Germinal center (tissue), 1 donor: ENCODE results near the gene BABAM2.
"Not testable (repeated sequence)": the region's sequence is repeated elsewhere in the genome, so short reads cannot be mapped to it uniquely, and the experiment has no call there.

ENCODE experiments used
- DNase-seq: peaks from one replicate; pipeline ENCODE4 v3.0.0; 2012; ENCODE audit warnings: mixed read lengths, low spot score

Gene BABAM2

DNA sequence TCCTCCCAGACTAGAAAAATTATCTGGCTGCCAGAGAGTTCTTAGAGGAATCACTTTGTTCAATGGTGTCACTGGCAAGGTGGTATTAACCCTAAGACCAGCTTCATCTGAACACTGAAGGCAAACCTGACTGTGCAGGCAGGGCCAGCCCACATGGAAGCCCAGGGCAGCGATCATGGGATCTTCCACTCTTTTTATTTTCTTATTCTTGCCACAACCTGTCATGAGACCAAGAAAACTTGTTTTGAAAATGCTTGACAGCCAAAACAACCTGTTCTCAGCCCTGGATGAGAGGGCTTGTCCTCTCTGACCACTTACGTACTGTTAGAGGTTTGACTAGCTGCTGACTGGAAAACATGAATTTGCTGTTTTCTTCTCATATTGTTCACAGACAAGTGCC is 426.9 kb downstream of the BABAM2 start:
- DNase-seq, result no peak

DNA sequence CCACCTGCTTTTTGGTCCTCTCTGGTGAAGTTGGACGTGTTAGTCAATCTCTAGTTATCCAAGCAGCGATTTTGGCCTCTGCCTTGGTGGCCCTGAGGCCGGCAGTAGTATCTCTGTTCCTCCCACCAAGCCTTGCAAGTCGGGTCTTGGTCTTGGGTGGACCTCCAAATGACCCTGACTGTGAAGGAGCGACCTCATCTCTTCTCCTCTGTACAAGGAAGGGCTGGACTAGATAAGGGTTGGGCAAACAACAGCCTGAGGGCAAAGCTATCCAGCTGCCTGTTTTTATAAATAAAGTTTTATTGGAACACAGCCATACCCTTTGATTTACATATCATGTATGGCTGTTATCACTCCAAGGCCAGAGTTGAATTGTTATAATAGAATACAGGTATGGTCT is 427.5 kb downstream of the BABAM2 start:
- no peak for DNase-seq

DNA sequence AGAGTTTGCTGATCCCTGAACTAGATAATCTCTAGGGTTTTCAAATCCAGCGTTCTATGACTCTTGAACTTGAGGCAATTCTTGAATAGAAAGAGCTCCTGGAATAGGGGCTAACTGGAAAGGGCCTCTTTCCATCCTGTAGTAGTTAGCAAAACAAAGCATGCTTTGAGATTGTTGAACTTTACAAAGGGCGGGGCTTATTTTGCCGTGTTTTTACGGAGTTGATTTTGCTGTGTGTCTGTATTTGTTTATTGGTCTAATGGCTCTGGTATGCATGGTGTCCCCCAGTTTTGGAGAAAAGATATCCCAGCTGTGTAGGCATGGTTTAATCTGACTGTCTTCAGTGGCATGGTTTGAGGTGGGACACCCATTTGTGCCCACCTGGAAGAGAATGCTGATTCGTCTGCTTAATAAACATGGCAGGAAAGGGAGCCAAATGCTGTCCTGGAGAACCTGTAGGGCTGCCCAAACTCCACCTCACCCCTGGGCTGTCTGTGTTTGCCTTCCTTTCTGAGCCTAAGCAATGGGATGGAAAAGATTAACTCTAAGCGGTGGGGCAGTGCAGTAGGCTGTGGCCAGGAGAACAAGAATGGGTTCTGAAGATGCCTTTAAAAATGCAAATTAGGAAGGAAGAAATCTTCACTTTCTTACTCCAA is 428.1 kb downstream of the BABAM2 start:
- no peak for DNase-seq

DNA sequence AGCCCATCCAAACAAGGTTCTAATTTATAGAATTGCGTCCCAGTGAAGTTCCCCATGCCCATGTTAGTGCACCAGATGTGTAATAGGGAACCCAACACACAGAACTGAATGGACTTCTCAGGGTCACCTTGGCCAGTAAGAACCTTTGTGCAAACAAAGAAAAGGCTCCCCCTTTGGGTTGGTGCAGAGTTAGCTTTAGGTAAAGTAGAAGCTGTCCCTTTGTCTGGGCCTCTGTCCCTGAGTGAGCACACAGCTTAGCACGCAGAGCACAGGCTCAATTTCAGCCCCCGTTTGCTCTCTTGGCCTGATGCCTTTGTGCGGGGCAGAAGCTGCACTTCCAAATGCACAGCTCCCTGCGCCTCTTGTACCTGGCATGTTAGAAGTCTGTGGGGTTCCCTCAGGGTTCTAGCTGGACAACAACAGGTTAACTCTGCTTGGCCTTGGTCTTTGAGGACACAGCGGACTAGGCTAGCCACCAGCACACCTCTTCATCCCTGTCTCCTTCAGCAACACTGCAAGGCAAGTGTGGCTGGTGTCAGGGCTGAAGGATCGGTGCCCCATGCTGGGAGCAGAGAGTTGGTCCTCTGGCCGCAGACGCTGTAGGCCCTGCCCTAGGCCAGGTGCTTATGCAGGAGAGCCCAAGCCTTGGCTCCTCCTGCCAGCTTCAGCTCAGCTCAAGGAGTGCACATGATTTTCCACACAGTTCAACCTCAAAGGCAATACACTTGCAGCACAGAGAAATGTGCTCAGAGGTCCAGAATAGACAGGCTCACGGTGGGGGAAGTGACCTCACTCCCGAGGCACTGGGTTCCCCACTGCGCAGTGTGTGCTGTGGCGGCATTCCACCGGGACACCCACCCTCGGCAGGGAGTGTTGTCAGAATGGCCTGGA is 428.8 kb downstream of the BABAM2 start:
- DNase-seq, result no peak

DNA sequence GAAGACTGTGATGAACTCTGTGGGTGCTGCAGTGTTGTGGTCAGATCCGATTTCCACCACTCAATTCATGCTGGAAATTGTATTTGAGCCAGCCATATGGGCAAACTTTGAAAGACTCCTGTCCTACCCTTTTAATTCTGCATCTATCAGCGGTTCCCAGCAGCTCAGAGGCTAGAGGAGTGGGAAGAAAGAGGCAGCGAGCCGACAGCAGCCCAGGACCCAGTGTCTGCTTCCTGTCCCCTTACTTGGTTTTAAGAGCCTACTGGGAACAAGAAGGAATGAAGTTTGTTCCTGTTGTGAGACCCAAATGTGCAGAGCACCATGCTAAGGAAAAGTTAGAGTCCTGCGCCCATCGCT is 429.5 kb downstream of the BABAM2 start:
- no peak for DNase-seq

DNA sequence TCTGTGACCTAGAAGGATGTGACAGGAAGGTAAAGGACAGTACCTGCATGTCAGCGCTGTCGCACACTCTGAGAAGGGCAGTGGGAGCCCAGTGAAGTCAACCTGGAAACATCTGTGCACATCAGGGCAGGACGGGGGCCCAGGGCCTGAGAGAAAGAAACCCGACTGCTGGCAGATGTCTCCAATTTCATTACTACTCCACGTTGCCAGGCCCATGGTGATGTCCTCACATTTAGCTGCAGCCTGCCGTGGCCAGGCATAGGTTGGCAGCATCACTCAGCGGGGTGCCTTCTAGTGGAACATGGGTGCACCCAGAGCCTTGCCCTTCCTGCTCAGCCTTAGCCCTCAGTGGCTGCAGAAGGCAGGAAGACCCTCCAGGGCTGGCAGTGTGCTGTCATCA is 429.8 kb downstream of the BABAM2 start:
- DNase-seq, result no peak

DNA sequence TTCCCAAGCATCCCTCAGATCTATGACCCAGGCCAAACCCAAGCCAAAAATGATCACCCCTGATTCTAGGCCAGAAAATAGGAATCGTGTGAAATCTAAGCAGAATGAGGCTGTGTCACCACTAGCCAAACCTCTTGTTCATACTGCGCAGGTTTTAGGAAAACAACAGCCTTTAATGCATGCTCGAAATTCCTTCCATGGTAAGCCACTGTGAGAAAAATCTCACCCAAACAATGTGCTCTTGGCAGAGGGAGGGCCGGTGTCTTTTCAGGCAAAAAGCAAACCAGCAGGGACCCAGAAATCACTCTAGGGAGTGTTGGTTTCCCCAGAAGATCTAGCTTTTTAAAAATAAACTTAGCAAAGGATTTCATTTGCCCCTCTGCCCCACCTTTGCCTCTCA is 430.9 kb downstream of the BABAM2 start:
- DNase-seq, result no peak

DNA sequence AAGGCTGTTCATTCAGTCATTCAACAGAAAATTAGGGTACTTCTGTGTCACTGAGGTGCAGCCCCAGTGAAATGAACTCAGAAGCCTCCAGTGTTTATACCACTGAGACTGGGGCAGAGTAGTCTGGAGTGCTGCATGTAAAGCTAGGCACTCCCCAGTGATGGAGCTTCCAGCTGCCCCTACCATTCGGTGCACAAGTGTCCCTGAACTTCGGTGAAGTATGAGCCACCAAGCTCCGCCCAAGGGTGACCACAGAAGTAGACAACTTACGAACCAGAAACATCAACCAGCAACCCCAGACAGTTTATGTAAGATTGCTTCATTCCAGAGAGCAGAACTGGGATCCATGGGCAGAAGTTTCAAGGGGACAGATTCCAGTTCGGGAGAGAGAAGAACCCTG is 431.5 kb downstream of the BABAM2 start:
- no peak for DNase-seq

DNA sequence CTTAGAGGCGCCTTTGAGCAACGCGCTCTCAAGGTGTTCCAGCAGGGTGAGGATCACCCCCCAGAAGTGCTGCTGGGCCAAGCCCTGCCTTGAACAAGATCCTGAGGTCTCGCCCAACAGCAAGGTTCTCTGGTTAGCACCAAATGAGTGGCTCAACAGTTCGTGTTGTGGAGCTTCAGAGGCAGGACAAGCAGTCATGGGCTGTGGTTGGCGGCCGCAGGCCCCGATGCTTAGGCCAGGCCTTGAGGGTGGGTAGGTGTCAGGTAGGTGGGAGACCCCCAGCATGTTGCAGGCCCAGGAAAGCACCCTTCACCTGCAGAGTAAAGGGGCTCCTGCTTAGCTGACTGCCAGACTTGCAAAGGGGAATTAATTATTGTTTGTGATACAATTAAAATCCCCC is 431.9 kb downstream of the BABAM2 start:
- no peak for DNase-seq

DNA sequence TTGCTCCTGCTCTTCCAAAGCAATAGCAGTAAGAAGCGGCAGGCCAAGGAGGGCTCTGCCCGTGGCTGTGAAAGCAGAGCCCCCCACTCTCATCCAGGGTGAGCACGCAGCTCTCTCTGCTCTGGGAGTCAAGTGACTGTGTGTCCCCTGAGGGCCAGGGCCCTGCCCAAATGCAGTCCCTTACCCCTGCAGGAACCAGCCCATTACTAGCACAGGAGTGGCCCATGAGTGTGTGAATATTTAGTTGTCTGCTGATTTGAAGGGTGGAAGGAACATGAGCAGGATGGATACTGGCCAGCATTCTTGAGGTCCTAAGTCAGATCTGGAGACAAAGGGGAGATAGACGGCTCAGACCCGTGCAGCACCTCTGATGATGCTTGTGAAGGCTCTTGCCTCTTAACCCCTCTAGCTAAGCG is 432.5 kb downstream of the BABAM2 start:
- no peak for DNase-seq

DNA sequence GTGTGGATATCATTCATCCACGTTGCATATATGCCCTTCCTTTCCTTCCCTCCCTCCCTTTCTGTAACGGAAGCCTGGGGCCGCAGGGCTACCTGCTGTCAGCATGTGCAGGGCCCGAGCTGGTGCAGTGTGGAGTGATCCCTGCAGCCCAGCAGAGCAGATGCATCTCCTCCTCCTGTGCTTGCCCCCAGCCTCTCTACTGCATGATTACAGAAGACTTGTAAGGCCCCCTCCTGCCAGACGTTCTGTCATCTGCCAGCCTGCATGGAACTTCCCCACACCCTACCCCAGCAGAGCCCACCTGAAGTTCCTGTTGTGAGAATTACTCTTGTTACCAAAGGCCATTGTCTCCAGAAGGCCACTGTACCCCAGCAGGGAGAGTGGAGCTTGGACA is 434.6 kb downstream of the BABAM2 start:
- DNase-seq, result no peak

DNA sequence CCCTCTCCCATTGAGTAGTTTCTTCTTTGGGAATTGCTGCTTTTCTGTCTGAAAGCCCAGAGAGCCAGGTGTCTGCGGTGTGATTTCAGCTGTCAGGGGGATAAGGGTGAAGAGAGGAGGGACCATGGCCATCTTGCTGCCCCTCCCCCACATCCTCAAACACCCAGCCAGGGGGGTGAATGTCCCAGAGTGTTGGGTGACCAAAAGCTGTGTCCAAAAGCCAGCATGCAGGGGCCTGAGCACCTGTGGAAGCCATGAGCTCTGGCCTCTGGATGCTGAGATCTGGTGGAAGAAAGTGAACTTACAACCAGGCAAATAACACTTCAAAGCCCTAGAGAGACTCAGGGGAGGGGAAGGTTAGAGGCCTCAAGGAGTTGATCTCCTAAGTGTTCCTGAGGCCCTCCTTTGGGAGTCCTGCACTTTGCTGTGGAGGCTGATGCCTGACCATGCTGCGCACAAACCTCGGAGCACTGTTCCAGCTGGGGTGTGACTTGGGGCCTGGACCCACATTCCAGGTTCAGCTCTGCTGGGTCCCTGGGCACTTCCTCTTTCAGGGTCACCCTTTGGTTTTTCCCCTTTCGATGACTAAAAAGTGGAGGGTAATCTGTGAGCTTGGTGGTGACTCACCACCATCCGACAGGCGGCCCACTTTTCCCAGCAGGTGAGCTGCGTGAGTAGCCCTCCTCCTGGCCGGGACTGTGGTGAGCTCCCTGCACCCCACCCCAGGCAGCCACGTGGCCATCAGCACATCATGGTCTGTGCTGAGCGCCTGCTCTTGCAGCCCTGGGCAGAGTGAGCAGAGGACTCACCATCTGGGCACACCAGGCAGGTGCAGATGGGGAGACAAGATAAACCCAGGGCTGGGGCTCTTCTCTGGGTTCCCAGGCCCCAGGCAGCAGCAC is 435.3 kb downstream of the BABAM2 start:
- no peak for DNase-seq

DNA sequence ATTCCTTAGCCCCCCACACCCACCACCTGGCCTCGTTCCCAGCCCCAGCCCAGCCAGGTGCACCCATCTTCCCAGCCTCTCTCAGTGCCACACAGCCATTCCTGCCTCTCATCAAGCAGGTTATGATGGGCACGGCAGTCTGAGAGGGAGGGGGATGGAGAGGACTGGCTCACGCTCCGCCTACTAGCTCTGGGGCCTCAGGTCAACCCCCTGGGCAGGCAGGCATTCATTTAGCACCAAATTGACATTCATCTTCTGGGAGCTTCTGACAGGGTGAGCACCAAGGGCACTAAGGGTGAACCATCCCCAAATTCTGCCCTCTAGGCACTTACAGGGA is 435.9 kb downstream of the BABAM2 start:
- DNase-seq, result no peak

DNA sequence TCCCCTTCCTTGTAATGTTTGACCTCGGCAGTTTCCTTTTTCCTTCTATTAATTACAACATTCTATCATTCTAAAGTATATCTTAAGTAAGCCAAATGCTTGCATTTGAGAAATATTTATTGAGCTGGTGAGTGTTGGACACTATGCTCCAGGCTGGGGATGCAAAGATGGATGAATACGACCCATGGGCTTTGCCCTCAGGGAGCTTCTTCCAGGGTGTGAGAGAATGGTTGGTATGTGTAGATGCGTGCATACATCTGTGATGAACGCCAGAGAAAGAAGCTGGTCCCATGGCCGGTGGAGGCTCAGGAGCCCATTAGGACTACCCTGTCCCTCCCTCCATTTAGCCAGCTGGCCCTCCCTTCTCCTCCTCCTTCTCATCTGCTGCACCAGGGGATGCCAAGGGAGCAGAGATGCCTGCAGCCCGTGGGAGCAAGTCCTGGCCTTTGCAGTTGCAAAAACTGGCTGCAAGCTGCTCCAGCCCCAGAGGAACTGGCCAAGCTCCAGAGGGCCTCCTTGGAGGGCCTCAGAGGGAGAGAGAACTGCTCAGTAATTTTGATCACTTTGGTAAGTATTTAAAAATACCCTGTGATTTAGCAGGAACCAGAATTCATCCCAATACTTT is 436.5 kb downstream of the BABAM2 start:
- no peak for DNase-seq

DNA sequence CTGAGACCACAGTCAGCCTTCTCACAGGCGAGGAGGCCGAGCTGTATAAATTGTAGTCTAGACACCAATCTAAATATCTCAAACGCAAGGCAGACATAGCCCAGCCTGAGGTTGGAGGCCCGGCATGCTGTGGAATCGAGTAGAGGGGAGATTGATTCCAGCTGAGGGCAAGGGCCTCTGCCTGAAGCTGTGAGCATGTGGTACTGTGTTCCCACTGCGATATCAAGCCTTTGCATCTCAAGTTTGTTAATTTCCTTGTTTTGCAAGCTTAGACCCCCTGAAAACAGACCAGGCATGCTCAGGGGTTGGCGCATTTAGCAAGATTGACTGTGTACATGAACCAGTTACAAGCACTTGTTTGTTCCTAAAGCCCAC is 437.0 kb downstream of the BABAM2 start:
- DNase-seq, result no peak

DNA sequence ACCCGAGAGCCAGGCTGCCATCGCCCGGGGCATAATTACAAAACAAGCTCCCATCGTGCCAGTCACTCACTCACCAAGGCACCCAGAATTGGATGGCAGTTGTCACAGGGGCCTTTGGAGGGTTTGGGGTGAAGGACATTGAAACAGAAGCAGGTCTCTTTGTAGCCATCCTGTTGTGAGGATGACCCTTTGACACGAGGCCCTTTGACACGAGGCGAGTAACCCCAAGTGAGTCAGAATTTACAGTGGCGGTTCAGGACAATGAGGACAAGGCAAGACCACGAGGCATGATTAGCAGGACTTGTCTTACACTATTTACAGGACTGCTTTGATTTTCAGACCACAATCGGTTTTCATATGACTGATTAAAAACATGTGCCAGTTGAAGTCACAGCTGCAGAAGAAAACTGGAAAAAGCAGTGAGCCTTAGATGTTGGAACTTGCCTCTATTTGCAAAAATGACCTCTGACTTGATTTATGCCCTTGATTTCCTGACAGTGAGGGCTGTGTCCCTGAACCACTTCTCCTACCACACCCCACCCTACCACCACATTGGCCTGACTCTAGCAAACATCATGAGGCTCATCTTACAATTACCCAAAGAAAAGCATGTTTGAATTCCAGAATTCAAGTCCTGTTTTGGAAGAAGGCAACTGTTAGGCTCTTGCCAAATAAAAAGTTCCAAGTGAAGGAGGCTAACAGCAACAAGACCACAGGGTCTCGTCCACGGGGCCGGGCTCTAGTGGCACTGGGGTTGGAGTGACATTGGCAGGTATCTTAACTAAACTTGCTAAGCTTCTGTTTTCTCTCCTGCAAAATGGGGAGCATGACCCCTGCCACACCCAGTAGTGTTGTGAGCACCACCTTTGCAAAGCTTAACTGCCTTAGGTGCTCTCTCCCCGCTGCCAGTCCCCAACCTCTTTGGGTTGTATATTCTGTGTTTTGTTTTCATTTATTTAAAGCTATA is 437.7 kb downstream of the BABAM2 start:
- no peak for DNase-seq

DNA sequence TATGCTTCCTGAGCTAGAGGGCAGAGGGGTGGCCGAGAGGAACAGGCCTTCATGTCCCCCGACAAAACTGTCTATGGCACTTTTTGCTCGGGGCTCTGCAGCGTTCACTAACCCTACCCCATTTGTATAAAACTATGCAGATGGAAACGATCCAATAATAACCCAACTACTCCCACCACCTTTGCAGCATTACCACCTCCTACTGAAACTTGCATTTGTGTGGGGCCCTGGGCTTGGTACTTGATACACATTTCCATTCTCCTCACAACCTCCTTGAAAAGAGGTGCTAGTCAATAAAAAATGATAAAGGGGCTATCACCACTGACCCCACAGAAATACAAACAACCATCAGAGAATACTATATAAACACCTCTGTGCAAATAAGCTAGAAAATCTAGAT is 438.7 kb downstream of the BABAM2 start:
- DNase-seq, result no peak

DNA sequence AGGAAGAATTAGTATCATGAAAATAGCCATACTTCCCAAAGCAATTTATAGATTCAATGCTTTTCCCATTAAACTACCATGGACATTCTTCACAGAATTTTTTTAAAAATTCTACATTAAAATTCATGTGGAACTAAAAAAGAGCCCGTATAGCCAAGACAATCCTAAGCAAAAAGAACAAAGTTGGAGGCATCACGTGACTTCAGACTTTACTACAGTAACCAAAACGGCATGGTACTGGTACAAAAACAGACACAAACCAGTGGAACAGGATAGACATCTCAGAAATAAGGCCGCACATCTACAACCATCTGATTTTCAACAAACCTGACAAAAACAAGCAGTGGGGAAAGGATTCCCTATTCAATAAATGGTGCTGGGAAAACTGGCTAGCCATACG is 440.2 kb downstream of the BABAM2 start:
- not testable (repeated sequence) for DNase-seq

DNA sequence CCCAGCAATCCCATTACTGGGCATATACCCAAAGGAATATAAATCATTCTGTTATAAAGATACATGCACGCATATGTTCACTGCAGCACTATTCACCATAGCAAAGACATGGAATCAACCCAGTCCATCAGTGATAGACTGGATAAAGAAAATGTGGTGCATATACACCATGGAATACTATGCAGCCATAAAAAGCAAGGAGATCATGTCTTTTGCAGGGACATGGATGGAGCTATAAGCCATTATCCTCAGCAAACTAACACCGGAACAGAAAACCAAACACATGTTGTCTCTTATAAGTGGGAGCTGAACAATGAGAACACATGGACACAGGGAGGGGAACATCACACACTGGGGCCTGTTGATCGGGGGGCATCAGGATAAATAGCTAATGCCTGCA is 441.3 kb downstream of the BABAM2 start:
- not testable (repeated sequence) for DNase-seq

DNA sequence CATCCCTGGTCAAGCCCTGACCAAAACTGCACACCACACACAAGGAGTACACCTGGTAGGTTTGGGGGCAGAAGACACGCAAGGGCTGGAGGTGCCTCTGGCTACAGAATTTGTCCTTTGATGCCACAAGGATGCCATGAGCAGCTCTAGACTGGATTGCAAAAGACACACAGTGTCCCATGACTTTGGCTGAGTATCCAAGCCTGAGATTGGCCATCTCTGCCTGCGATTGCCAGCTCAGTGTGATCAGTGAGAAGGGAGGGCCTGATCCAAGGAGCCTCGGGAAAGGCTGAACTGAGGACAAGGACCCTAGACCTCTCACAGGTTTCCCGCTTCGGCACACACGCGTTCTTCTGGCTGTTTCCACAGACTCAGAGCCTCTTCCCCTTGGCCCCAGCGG is 442.2 kb downstream of the BABAM2 start:
- no peak for DNase-seq
